Measurements from ENCODE around the gene ARHGEF17. TPM values are rescaled to one million over a fixed set of nuclear protein-coding genes. Genes with fewer than 3 reads are reported as not detected.

Gene ARHGEF17
- total and polyA plus RNA-seq, 2 of the 13 experiments (the other 11 are each of a cell fraction or from before 2014, with no cell fraction given): 10.7 to 28.8 TPM

DNA sequence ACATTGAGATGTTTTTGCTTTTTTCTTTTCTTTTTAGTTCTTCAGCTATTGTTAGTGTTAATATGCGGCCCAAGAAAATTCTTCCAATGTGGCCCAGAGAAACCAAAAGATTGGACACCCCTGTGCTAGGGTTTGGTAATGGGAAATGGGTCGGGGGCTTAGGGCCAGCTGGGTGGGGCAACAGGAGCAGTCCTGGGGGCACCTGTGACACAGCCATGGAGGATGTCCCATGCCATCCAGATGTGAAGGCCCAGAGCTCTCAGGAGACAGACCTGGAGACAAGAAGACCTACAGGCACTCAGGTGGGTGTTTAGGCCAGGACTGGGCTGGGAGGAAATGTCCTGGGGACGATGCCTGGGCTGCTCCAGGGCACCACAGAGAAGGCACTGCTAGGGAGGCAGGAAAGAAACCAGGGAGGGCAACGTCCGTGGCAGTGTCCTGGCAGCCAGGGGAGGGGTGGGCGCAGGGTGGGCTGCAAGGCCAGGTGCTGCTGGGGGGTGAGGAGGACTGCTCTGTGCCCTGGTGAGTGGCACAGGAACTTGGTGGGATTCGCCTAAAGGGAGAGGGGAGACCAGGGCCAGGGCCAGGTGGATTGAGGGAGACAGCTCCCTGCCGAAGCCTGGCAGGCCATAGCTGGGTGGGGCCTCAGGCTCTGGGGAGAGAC is 89.5 kb downstream of the ARHGEF17 start:
- Histone ChIP-seq H3K27ac (ENCODE audit: extremely low read length, insufficient read depth, low read length) (no peak overlapping the region), H4K20me1 (ENCODE audit: insufficient read depth, low read length) (no peaks in the 10 kb centered on the region), H3K36me3 (replicated peaks in 1 of 2; ENCODE audit: control insufficient read depth in 1 of 2, insufficient read depth in 2 of 2, low read length in 2 of 2) (peaks cover 9% of the 10 kb centered on the region in 2 experiments), H3K27me3 (ENCODE audit: control insufficient read depth in 1 of 2, insufficient read depth in 2 of 2, low read length in 2 of 2) (no peaks in the 10 kb centered on the region), H3K9me3 (ENCODE audit: low read length) (no peaks in the 10 kb centered on the region), H2AFZ (ENCODE audit: low read length) (no peak overlapping the region), H3K4me2 (ENCODE audit: low read depth, low read length) (no peak overlapping the region), H3K9ac (ENCODE audit: insufficient read depth, low read depth, low read length) (no peak overlapping the region), H3K79me2 (ENCODE audit: insufficient read depth, low read length) (no peaks in the 10 kb centered on the region), H3K4me1 (ENCODE audit: insufficient read depth, low read length) (no peaks in the 10 kb centered on the region), H3K4me3 (replicated peaks in 1 of 3; ENCODE audit: insufficient read depth in 1 of 3, low read depth in 2 of 3, low read length in 3 of 3) (no peak overlapping the region)
- DNase-seq (ENCODE audit: low spot score) (no peak), FAIRE-seq (no peak), ATAC-seq (no peak)
- TF ChIP-seq ETV6 (CRISPR knock-in tag; conservative IDR thresholded peaks at IDR 0.05): no peak
- TF ChIP-seq AGO2 (optimal IDR thresholded peaks at IDR 0.05; ENCODE audit: low read depth, low read length): peak; percentile 53
- BruUV-seq (replicated peaks): no TSS peak
- in situ Hi-C loops (cut with HindIII; ENCODE audit: extremely low pct_ligation_motif_present, low pct_unique_long_range_greater_than_20kb): no loop called here
- POLR2A ChIA-PET: no interaction called here
- CTCF ChIA-PET (ENCODE audit: low intra/inter-chr PET ratio, low total read pairs): no interaction called here
- intact Hi-C loops (cut with micrococcal nuclease; ENCODE audit: unreplicated experiment): no loop called here
- WGBS (ENCODE audit: low lambda C conversion rate): 92% methylated on average over 8 of the region's 8 CpGs

DNA sequence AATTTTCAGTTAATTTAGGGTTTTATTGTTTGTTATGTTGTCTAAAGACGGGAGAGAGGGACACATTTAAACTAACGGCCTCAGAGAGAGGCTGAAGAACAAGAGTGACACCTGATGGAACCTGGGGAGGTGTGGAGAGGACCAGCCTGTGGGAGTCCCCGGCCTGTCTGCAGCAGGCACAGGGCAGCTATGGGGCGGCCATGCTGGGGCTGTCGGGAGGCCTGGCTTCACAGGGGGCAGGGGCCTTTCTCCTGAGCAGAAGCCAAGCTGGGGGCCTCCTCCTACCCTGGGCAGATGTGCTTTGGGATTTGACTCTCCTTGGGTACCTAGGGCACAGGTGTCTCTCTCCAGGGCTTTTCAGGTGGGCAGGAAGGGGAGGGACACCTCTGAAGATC is 90.1 kb downstream of the ARHGEF17 start:
- no peak for DNase-seq (ENCODE audit: low spot score)
- CTCF ChIA-PET (ENCODE audit: low intra/inter-chr PET ratio, low total read pairs): no interaction called here

More for the DNA sequence above, 90.1 kb downstream of the ARHGEF17 start:
- POLR2A ChIA-PET: no interaction called here
- H3K4me2 ChIP-seq (ENCODE audit: low read depth, low read length): no peak overlapping the region
- TF ChIP-seq THAP11 (CRISPR knock-in tag; IDR thresholded peaks at IDR 0.05) (no peak), ZSCAN31 (CRISPR knock-in tag; IDR thresholded peaks at IDR 0.05; ENCODE audit: low read depth) (no peak), TCF12 (IDR thresholded peaks at IDR 0.05) (no peak), TCF12 (CRISPR knock-in tag; IDR thresholded peaks at IDR 0.05) (no peak), AGO2 (optimal IDR thresholded peaks at IDR 0.05; ENCODE audit: low read depth, low read length) (peak; percentile 24)
- intact Hi-C loops (cut with micrococcal nuclease; ENCODE audit: unreplicated experiment): no loop called here
- no peak overlapping the region for H3K4me3 ChIP-seq (replicated peaks in 1 of 3; ENCODE audit: insufficient read depth in 1 of 3, low read depth in 2 of 3, low read length in 3 of 3)
- no peaks in the 10 kb centered on the region for H3K79me2 ChIP-seq (ENCODE audit: insufficient read depth, low read length)
- WGBS (ENCODE audit: low lambda C conversion rate): 95% methylated on average over 4 of the region's 5 CpGs
- H3K27me3 ChIP-seq (ENCODE audit: control insufficient read depth in 1 of 2, insufficient read depth in 2 of 2, low read length in 2 of 2): no peaks in the 10 kb centered on the region
- peaks cover 7 to 9% of the 10 kb centered on the region in 2 experiments for H3K36me3 ChIP-seq (replicated peaks in 1 of 2; ENCODE audit: control insufficient read depth in 1 of 2, insufficient read depth in 2 of 2, low read length in 2 of 2)
- no peak overlapping the region for H2AFZ ChIP-seq (ENCODE audit: low read length)
- H3K9ac ChIP-seq (ENCODE audit: insufficient read depth, low read depth, low read length): no peak overlapping the region
- no peaks in the 10 kb centered on the region for H3K9me3 ChIP-seq (ENCODE audit: low read length)
- BruUV-seq (replicated peaks): no TSS peak
- in situ Hi-C loops (cut with HindIII; ENCODE audit: extremely low pct_ligation_motif_present, low pct_unique_long_range_greater_than_20kb): no loop called here
- FAIRE-seq (no peak), ATAC-seq (no peak)
- no peaks in the 10 kb centered on the region for H4K20me1 ChIP-seq (ENCODE audit: insufficient read depth, low read length)
- H3K4me1 ChIP-seq (ENCODE audit: insufficient read depth, low read length): no peaks in the 10 kb centered on the region
- H3K27ac ChIP-seq (ENCODE audit: extremely low read length, insufficient read depth, low read length): no peak overlapping the region

Measured in HepG2 (cell line).